Esophagus muscularis mucosa (tissue), 3 donors: ENCODE measurements around the gene AQP6.

Experiments used
- CTCF ChIP-seq, 3 experiments: fragments of 200-600 bp in 2 of 3; fragments of 450-650 bp in 1 of 3; sonication (generic) in 2 of 3; IDR thresholded peaks; one replicate each; pipeline ENCODE4 v1.5.1; 2017 to 2019; ENCODE audit warnings: antibody characterized with exemption in 3 of 3, mild to moderate bottlenecking in 2 of 3, moderate library complexity in 1 of 3
- POLR2A ChIP-seq: fragments of 450-650 bp; IDR thresholded peaks from one replicate; pipeline ENCODE4 v1.6.1; 2017; ENCODE audit warnings: antibody characterized with exemption, moderate library complexity, mild to moderate bottlenecking, low read depth

- TF ChIP-seq CTCF (IDR thresholded peaks at IDR 0.05): no peak
- no peak for TF ChIP-seq POLR2A
Observed at GRCh38 chr12:50006754-50007442, 34.2 kb downstream of the AQP6 start.
